HepG2 (cell line): ENCODE results near the gene XPNPEP1. TPM values are rescaled to one million over a fixed set of nuclear protein-coding genes. Genes with fewer than 3 reads are reported as not detected.

ENCODE experiments used
- DPF2 ChIP-seq: sonication (generic); formaldehyde crosslinking; IDR thresholded peaks from 2 replicates; pipeline ENCODE4 v1.4.0; 2020; ENCODE audit warnings: mild to moderate bottlenecking, low read depth, missing genetic modification reagents, borderline replicate concordance
- FOXP1 ChIP-seq, 2 experiments: fragments of 450-650 bp in 1 of 2; IDR thresholded peaks; 2 replicates each; pipeline ENCODE4 v1.6.1; 2017 to 2018; ENCODE audit warnings: antibody characterized with exemption in 1 of 2
- GATAD2A ChIP-seq: IDR thresholded peaks from 2 replicates; pipeline ENCODE4 v1.6.1; 2016
- HOXA5 ChIP-seq: sonication (generic); formaldehyde crosslinking; IDR thresholded peaks from 2 replicates; pipeline ENCODE4 v1.4.0; 2020; ENCODE audit warnings: missing genetic modification reagents
- NCOA1 ChIP-seq: sonication (generic); formaldehyde crosslinking; IDR thresholded peaks from 2 replicates; pipeline ENCODE4 v1.9.0; 2021; ENCODE audit warnings: missing genetic modification reagents
- NCOA2 ChIP-seq: sonication (generic); formaldehyde crosslinking; IDR thresholded peaks from 2 replicates; pipeline ENCODE4 v1.8.0; 2022; ENCODE audit warnings: inconsistent platforms
- SIN3B ChIP-seq: fragments of 150-350 bp; IDR thresholded peaks from 2 replicates; pipeline ENCODE4 v1.6.1; 2014; ENCODE audit warnings: low read length
- SOX13 ChIP-seq, 3 experiments: fragments of 450-650 bp in 1 of 3; sonication (generic) in 1 of 3; formaldehyde crosslinking in 1 of 3; IDR thresholded peaks in 2 of 3; conservative IDR thresholded peaks in 1 of 3; 2 replicates each; pipeline versions ENCODE4 v1.5.0 to v1.6.1; 2016 to 2020; ENCODE audit warnings: antibody characterized with exemption in 1 of 3, mild to moderate bottlenecking in 1 of 3, missing compliant biosample characterization in 1 of 3, missing genetic modification reagents in 1 of 3, moderate library complexity in 1 of 3
- SP4 ChIP-seq: sonication (generic); formaldehyde crosslinking; IDR thresholded peaks from 2 replicates; pipeline ENCODE4 v1.8.1; 2023; ENCODE audit warnings: mild to moderate bottlenecking, missing genetic modification reagents
- THAP11 ChIP-seq: IDR thresholded peaks from 2 replicates; pipeline ENCODE4 v1.6.1; 2016; ENCODE audit warnings: missing biosample characterization, missing genetic modification reagents
- ZNF432 ChIP-seq: sonication (generic); formaldehyde crosslinking; IDR thresholded peaks from 2 replicates; pipeline ENCODE4 v1.5.0; 2020; ENCODE audit warnings: missing genetic modification reagents, mild to moderate bottlenecking, borderline replicate concordance
- ZNF619 ChIP-seq: sonication (generic); formaldehyde crosslinking; IDR thresholded peaks from 2 replicates; pipeline ENCODE4 v1.4.0; 2020; ENCODE audit warnings: mild to moderate bottlenecking, missing genetic modification reagents
- ZNF672 ChIP-seq: sonication (generic); formaldehyde crosslinking; IDR thresholded peaks from 2 replicates; pipeline ENCODE4 v1.8.1; 2022; ENCODE audit warnings: missing genetic modification reagents
- polyA plus RNA-seq, 8 experiments: library from polyadenylated mRNA; depleted of rRNA in 3 of 8; stranded (reverse) in 7 of 8; unstranded in 1 of 8; fragments of >200 nt; fragmentation: Illumina TruSeq in 4 of 8; extraction: Trizol in 4 of 8; gene quantifications; 2 replicates each; pipeline versions ENCODE4 v1.2.1 to v1.2.3, GENCODE V29; 2011 to 2016; ENCODE audit warnings: low read depth in 4 of 8, missing spikeins in 1 of 8, mixed read lengths in 1 of 8; ENCODE audit not compliant: insufficient read depth in 1 of 8
- total RNA-seq, 5 experiments: library from RNA; depleted of rRNA; stranded (reverse); fragments of >200 nt; fragmentation: Illumina TruSeq; extraction: Trizol; gene quantifications; 2 replicates each; pipeline ENCODE4 v1.2.3, GENCODE V29; 2016; ENCODE audit warnings: low read depth in 1 of 5
- TF ChIP-seq, protein P1 (sequence below): IDR thresholded peaks from 2 replicates; pipeline ENCODE4 v1.6.1; 2016; ENCODE audit warnings: low read depth, control low read depth
- TF ChIP-seq, protein P2 (sequence below): sonication (generic); formaldehyde crosslinking; IDR thresholded peaks from 2 replicates; pipeline ENCODE4 v1.4.0; 2020; ENCODE audit warnings: missing genetic modification reagents
- TF ChIP-seq, protein P3 (sequence below): sonication (generic); formaldehyde crosslinking; IDR thresholded peaks from 2 replicates; pipeline ENCODE4 v1.4.0; 2020; ENCODE audit warnings: mild to moderate bottlenecking, missing genetic modification reagents
- TF ChIP-seq, protein P4 (sequence below): sonication (generic); formaldehyde crosslinking; IDR thresholded peaks from 2 replicates; pipeline ENCODE4 v1.5.0; 2020; ENCODE audit warnings: missing genetic modification reagents, mild to moderate bottlenecking, borderline replicate concordance
- TF ChIP-seq, protein P5 (sequence below): sonication (generic); formaldehyde crosslinking; IDR thresholded peaks from 2 replicates; pipeline ENCODE4 v1.5.0; 2020; ENCODE audit warnings: mild to moderate bottlenecking, missing genetic modification reagents

The XPNPEP1 gene
- total and polyA plus RNA-seq, 2 of the 13 experiments (the other 11 are each of a cell fraction or from before 2014, with no cell fraction given), result 30.3 to 55.5 TPM

DNA sequence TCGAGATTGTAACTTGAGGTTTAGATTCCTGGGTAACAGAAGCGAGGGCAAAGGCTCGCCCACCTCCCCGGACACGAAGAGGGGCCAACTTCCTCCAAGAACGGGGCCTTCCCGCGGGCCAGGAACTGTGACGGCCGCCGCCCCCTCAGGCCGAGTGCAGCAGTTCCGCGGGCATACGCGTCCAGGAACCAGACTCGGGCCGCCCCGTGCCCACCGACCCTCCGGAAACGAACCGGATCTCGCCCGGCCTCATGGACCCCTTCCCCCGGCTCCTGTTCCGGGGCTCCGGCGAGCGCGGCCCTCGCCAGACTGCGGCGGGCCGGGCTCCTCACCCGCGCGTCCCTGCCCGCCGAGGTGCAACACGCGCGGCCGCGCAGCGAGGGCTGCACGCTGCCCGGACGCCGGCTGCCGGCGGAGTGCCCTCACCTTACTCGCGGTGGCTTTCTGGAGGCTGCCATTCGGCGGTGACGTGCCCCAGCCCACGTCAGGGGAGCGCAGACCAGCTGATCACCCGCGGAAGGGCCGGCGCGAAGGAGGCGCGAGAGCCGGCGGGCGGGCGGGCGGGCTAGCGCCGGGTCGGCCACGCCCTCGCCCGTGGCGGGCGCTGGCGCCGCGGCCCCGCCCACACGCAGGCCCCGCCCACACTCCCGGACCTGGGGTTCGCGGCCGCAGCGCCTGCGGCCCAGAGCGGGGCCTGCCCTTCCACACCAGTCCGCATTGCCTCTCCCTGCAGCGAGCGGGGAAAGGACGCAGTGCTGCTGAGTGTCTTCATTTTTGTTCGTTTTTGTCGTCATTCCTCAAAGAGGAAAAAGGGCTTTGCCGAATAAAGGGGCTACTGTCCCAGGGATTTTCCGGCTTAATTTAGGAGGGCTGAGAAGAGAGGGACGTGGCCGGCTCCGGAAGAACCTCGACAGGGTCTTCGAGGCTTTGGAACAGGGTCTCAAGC lies at the start of gene XPNPEP1 (continued):
- TF ChIP-seq, protein P1, sequence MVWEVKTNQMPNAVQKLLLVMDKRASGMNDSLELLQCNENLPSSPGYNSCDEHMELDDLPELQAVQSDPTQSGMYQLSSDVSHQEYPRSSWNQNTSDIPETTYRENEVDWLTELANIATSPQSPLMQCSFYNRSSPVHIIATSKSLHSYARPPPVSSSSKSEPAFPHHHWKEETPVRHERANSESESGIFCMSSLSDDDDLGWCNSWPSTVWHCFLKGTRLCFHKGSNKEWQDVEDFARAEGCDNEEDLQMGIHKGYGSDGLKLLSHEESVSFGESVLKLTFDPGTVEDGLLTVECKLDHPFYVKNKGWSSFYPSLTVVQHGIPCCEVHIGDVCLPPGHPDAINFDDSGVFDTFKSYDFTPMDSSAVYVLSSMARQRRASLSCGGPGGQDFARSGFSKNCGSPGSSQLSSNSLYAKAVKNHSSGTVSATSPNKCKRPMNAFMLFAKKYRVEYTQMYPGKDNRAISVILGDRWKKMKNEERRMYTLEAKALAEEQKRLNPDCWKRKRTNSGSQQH (CRISPR knock-in tag), result no peak
- TF ChIP-seq SP4 (CRISPR knock-in tag), result peak; percentile 83
- TF ChIP-seq ZNF432 (CRISPR knock-in tag), result no peak
- peak; percentile 11; the same call in 1 of the 2 replicates for TF ChIP-seq GATAD2A (CRISPR knock-in tag)
- TF ChIP-seq HOXA5 (CRISPR knock-in tag), result no peak
- TF ChIP-seq THAP11, result peak; percentile 59
- TF ChIP-seq, protein P2, sequence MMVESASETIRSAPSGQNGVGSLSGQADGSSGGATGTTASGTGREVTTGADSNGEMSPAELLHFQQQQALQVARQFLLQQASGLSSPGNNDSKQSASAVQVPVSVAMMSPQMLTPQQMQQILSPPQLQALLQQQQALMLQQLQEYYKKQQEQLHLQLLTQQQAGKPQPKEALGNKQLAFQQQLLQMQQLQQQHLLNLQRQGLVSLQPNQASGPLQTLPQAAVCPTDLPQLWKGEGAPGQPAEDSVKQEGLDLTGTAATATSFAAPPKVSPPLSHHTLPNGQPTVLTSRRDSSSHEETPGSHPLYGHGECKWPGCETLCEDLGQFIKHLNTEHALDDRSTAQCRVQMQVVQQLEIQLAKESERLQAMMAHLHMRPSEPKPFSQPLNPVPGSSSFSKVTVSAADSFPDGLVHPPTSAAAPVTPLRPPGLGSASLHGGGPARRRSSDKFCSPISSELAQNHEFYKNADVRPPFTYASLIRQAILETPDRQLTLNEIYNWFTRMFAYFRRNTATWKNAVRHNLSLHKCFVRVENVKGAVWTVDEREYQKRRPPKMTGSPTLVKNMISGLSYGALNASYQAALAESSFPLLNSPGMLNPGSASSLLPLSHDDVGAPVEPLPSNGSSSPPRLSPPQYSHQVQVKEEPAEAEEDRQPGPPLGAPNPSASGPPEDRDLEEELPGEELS (CRISPR knock-in tag), result no peak
- TF ChIP-seq NCOA2 (CRISPR knock-in tag), result no peak
- TF ChIP-seq, protein P3, sequence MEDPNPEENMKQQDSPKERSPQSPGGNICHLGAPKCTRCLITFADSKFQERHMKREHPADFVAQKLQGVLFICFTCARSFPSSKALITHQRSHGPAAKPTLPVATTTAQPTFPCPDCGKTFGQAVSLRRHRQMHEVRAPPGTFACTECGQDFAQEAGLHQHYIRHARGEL (CRISPR knock-in tag), result no peak
- no peak for TF ChIP-seq NCOA1
- TF ChIP-seq, protein P4, sequence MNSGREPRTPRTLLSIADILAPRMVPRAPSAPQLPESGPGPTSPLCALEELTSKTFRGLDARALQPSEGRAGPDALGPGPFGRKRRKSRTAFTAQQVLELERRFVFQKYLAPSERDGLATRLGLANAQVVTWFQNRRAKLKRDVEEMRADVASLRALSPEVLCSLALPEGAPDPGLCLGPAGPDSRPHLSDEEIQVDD, result 0 out of 2 replicates have a peak, but pooled peaks have one; percentile 32
- TF ChIP-seq DPF2, result no peak
- no peak for TF ChIP-seq ZNF672 (CRISPR knock-in tag)
- TF ChIP-seq SIN3B, result no peak
- TF ChIP-seq, protein P5, sequence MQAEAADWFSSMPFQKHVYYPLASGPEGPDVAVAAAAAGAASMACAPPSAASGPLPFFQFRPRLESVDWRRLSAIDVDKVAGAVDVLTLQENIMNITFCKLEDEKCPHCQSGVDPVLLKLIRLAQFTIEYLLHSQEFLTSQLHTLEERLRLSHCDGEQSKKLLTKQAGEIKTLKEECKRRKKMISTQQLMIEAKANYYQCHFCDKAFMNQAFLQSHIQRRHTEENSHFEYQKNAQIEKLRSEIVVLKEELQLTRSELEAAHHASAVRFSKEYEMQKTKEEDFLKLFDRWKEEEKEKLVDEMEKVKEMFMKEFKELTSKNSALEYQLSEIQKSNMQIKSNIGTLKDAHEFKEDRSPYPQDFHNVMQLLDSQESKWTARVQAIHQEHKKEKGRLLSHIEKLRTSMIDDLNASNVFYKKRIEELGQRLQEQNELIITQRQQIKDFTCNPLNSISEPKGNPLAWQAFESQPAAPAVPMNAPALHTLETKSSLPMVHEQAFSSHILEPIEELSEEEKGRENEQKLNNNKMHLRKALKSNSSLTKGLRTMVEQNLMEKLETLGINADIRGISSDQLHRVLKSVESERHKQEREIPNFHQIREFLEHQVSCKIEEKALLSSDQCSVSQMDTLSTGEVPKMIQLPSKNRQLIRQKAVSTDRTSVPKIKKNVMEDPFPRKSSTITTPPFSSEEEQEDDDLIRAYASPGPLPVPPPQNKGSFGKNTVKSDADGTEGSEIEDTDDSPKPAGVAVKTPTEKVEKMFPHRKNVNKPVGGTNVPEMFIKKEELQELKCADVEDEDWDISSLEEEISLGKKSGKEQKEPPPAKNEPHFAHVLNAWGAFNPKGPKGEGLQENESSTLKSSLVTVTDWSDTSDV (CRISPR knock-in tag), result no peak
- no peak for TF ChIP-seq FOXP1 (IDR thresholded peaks at IDR 0.05)
- TF ChIP-seq FOXP1 (CRISPR knock-in tag; IDR thresholded peaks at IDR 0.05), result no peak
- TF ChIP-seq SOX13 (IDR thresholded peaks at IDR 0.05), result no peak
- no peak for TF ChIP-seq SOX13 (CRISPR knock-in tag; conservative IDR thresholded peaks at IDR 0.05 in 1 of 2, IDR thresholded peaks at IDR 0.05 in 1 of 2)
- TF ChIP-seq ZNF619 (CRISPR knock-in tag), result no peak
